Activated naive CD4-positive, alpha-beta T cell treated with anti-CD3 and anti-CD28 coated beads, Interleukin-2, amount 10 ng/mL, durations not matched to agents 7 days and 5 days (primary cell): ENCODE results near the gene PARD3B.
A peak's percentile ranks its signal among the peaks of the same experiment; 100 is the strongest.

Experiments
- CTCF ChIA-PET: fragments of 350-600 bp; sonication (Branson Sonifier 250); formaldehyde crosslinking; loops from one replicate; lab custom pipeline; 2021; ENCODE audit warnings: antibody characterized with exemption; lab: Charles Lee
- DNase-seq: peaks from one replicate; pipeline ENCODE4 v3.0.0-alpha.2; 2020
- H3K27ac Mint-ChIP-seq: one replicate; pipeline ENCODE4 v1.8.0; 2021; ENCODE audit warnings: mild to moderate bottlenecking, moderate library complexity, mixed read lengths
- H3K27me3 Mint-ChIP-seq: one replicate; pipeline ENCODE4 v1.8.0; 2021; ENCODE audit warnings: mild to moderate bottlenecking, mixed read lengths
- H3K36me3 Mint-ChIP-seq: one replicate; pipeline ENCODE4 v1.8.0; 2021; ENCODE audit warnings: mixed read lengths
- H3K4me1 Mint-ChIP-seq: one replicate; pipeline ENCODE4 v1.8.0; 2021; ENCODE audit warnings: mixed read lengths
- H3K4me3 Mint-ChIP-seq: one replicate; pipeline ENCODE4 v1.8.0; 2021; ENCODE audit warnings: mild to moderate bottlenecking, moderate library complexity, mixed read lengths
- H3K9me3 Mint-ChIP-seq: one replicate; pipeline ENCODE4 v1.8.0; 2021; ENCODE audit warnings: mixed read lengths

Gene PARD3B

GRCh38 chr2:204544961-204545860, at the start of gene PARD3B:
Gene PARD3B (plus strand): TSS chr2:204545475. CDS start chr2:204546000, 525 bp downstream.
- Mint-ChIP-seq H3K36me3 (no peaks in the 10 kb centered on the region), H3K27me3 (peaks cover 37% of the 10 kb centered on the region), H3K4me1 (peaks cover 10% of the 10 kb centered on the region), H3K27ac (no peak within 1 kb of the TSS), H3K9me3 (no peaks in the 10 kb centered on the region), H3K4me3 (peak within 1 kb of the TSS; percentile 82)
- peak; percentile 48 for DNase-seq
- CTCF ChIA-PET = no interaction called here

DNA sequence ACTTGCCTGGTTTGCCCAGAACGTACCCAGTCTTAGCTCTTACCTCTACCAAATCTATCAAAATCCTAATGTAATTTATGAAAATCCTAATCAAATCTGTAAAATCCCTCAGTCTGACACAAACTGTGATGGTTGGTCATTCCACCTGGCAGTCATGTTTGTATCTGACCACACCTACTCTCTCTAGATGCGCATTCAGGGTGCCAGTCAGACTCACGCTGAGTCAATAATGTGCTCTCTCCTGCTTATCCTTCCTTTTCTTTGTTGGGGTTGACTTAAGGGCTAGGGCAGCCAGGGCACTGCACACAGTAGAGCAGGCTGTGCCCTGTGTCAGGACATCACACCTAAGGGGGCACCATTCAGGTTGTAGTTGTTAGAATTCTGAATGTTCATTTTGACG, 48.5 kb upstream of the PARD3B start:
- Mint-ChIP-seq H3K4me3 (no peak overlapping the region), H3K36me3 (no peaks in the 10 kb centered on the region), H3K27ac (no peak overlapping the region), H3K9me3 (no peaks in the 10 kb centered on the region), H3K4me1 (no peaks in the 10 kb centered on the region), H3K27me3 (peaks cover 11% of the 10 kb centered on the region)
- DNase-seq = no peak
- CTCF ChIA-PET = no interaction called here

DNA sequence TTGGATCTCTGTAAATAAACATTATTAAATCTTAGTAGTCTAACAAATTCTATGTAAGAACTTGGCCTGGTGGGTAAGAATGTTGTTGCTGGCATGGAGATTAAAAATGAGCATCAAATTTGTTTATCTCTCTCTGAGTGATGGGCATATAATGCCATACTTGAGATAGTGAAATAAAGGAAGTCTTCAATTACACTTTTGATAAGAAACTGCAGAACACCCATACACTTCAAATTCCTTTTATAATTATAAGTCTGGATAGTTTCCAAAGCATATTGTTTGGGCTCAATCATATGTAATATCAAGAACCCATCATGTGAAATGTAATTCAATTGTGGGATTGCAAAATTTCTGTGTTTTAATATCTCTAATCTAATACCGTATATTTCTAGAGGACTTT, 47.4 kb upstream of the PARD3B start:
- Mint-ChIP-seq H3K36me3 (no peaks in the 10 kb centered on the region), H3K27ac (no peak overlapping the region), H3K4me3 (no peak overlapping the region), H3K27me3 (peaks cover 11% of the 10 kb centered on the region), H3K9me3 (no peaks in the 10 kb centered on the region), H3K4me1 (no peaks in the 10 kb centered on the region)
- DNase-seq = no peak
- CTCF ChIA-PET = no interaction called here

GRCh38 chr2:204498291-204498690, 47.0 kb upstream of the PARD3B start:
- H3K4me3 Mint-ChIP-seq = no peak overlapping the region
- H3K36me3 Mint-ChIP-seq = no peaks in the 10 kb centered on the region
- no peak overlapping the region for H3K27ac Mint-ChIP-seq
- no peaks in the 10 kb centered on the region for H3K4me1 Mint-ChIP-seq
- CTCF ChIA-PET = no interaction called here
- H3K9me3 Mint-ChIP-seq = no peaks in the 10 kb centered on the region
- H3K27me3 Mint-ChIP-seq = peaks cover 11% of the 10 kb centered on the region
- no peak for DNase-seq

- Mint-ChIP-seq H3K4me1 (no peaks in the 10 kb centered on the region), H3K36me3 (no peaks in the 10 kb centered on the region), H3K27me3 (no peaks in the 10 kb centered on the region), H3K27ac (no peak overlapping the region), H3K9me3 (no peaks in the 10 kb centered on the region), H3K4me3 (no peak overlapping the region)
- CTCF ChIA-PET = no interaction called here
- DNase-seq = no peak
Observed at GRCh38 chr2:204503869-204504268, 41.4 kb upstream of the PARD3B start.

- no peak for DNase-seq
- Mint-ChIP-seq H3K4me3 (no peak overlapping the region), H3K27me3 (no peaks in the 10 kb centered on the region), H3K4me1 (no peaks in the 10 kb centered on the region), H3K9me3 (no peaks in the 10 kb centered on the region), H3K36me3 (no peaks in the 10 kb centered on the region), H3K27ac (no peak overlapping the region)
- CTCF ChIA-PET = no interaction called here
Observed at GRCh38 chr2:204504594-204504993, 40.7 kb upstream of the PARD3B start.

GRCh38 chr2:204505488-204505887, 39.8 kb upstream of the PARD3B start:
- Mint-ChIP-seq H3K4me1 (no peaks in the 10 kb centered on the region), H3K9me3 (no peaks in the 10 kb centered on the region), H3K27me3 (no peaks in the 10 kb centered on the region), H3K4me3 (no peak overlapping the region), H3K27ac (no peak overlapping the region), H3K36me3 (no peaks in the 10 kb centered on the region)
- CTCF ChIA-PET = no interaction called here
- no peak for DNase-seq

DNA sequence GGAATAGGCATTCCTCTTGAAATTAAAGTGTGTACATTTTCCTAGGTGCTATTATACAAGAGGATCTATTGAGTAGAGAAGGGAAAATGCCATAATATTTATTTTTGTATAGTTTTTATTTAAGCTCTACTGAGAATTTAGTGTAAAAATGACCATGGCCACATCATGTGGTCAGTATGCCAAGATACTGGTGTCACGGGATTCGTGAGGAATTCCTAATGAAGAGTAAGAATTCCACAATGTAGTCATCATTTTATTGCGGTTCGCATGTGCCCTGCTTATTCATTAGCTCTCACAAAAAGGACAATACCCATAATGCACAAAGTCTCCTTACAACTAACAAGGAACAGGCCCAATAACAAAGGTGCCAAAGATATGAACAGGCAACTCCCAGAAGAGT, 39.3 kb upstream of the PARD3B start:
- Mint-ChIP-seq H3K27me3 (no peaks in the 10 kb centered on the region), H3K36me3 (no peaks in the 10 kb centered on the region), H3K4me1 (no peaks in the 10 kb centered on the region), H3K4me3 (no peak overlapping the region), H3K9me3 (no peaks in the 10 kb centered on the region), H3K27ac (no peak overlapping the region)
- no peak for DNase-seq
- CTCF ChIA-PET = no interaction called here

GRCh38 chr2:204507636-204508035, 37.6 kb upstream of the PARD3B start:
- no peak overlapping the region for H3K27ac Mint-ChIP-seq
- no peak for DNase-seq
- no peaks in the 10 kb centered on the region for H3K36me3 Mint-ChIP-seq
- no peaks in the 10 kb centered on the region for H3K27me3 Mint-ChIP-seq
- H3K4me3 Mint-ChIP-seq = no peak overlapping the region
- no peaks in the 10 kb centered on the region for H3K9me3 Mint-ChIP-seq
- CTCF ChIA-PET = no interaction called here
- no peaks in the 10 kb centered on the region for H3K4me1 Mint-ChIP-seq

- Mint-ChIP-seq H3K36me3 (no peaks in the 10 kb centered on the region), H3K4me3 (no peak overlapping the region), H3K27me3 (no peaks in the 10 kb centered on the region), H3K4me1 (no peaks in the 10 kb centered on the region), H3K9me3 (no peaks in the 10 kb centered on the region), H3K27ac (no peak overlapping the region)
- CTCF ChIA-PET = no interaction called here
- DNase-seq = no peak
Observed at GRCh38 chr2:204510709-204511420, 34.4 kb upstream of the PARD3B start.

GRCh38 chr2:204514439-204514838, 30.8 kb upstream of the PARD3B start:
- DNase-seq = no peak
- no peaks in the 10 kb centered on the region for H3K27me3 Mint-ChIP-seq

GRCh38 chr2:204515416-204515815, 29.9 kb upstream of the PARD3B start:
- CTCF ChIA-PET = no interaction called here
- DNase-seq = no peak
- Mint-ChIP-seq H3K27ac (no peak overlapping the region), H3K4me3 (no peak overlapping the region), H3K27me3 (no peaks in the 10 kb centered on the region), H3K36me3 (no peaks in the 10 kb centered on the region), H3K4me1 (no peaks in the 10 kb centered on the region), H3K9me3 (peaks cover 2% of the 10 kb centered on the region)

More at GRCh38 chr2:204514439-204514838, 30.8 kb upstream of the PARD3B start:
- no peak overlapping the region for H3K27ac Mint-ChIP-seq
- no peaks in the 10 kb centered on the region for H3K4me1 Mint-ChIP-seq
- H3K4me3 Mint-ChIP-seq = no peak overlapping the region
- CTCF ChIA-PET = no interaction called here
- H3K9me3 Mint-ChIP-seq = peaks cover 2% of the 10 kb centered on the region
- no peaks in the 10 kb centered on the region for H3K36me3 Mint-ChIP-seq

DNA sequence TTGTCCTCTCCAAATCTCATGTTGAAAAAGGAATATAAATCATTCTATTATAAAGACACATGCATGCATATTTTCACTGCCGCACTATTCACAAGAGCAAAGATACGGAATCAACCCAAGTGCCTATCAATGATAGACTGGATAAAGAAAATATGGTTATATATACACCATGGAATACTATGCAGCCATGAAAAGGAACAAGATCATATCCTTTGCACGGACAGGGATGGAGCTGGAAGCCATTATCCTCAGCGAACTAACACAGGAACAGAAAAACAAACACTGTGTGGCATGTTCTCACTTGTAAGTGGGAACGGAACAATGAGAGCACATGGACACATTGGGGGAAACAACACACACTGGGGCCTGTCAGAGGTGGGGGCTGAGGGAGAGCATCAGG, 28.1 kb upstream of the PARD3B start:
- Mint-ChIP-seq H3K27me3 (no peaks in the 10 kb centered on the region), H3K9me3 (peaks cover 2% of the 10 kb centered on the region), H3K4me1 (no peaks in the 10 kb centered on the region), H3K36me3 (no peaks in the 10 kb centered on the region), H3K27ac (no peak overlapping the region), H3K4me3 (no peak overlapping the region)
- no peak for DNase-seq
- CTCF ChIA-PET = no interaction called here

- no peaks in the 10 kb centered on the region for H3K27me3 Mint-ChIP-seq
- no peak overlapping the region for H3K27ac Mint-ChIP-seq
- CTCF ChIA-PET = no interaction called here
- H3K4me3 Mint-ChIP-seq = no peak overlapping the region
- no peak for DNase-seq
- H3K36me3 Mint-ChIP-seq = no peaks in the 10 kb centered on the region
- no peaks in the 10 kb centered on the region for H3K9me3 Mint-ChIP-seq
- H3K4me1 Mint-ChIP-seq = no peaks in the 10 kb centered on the region
Observed at GRCh38 chr2:204529795-204530463, 15.3 kb upstream of the PARD3B start.
